ENCODE measurements around the gene FBRS.
"Not testable (repeated sequence)": the region's sequence is repeated elsewhere in the genome, so short reads cannot be mapped to it uniquely, and the experiment has no call there.

Gene FBRS

GRCh38 chr16:30657866-30658730 is at the start of gene FBRS:
Gene FBRS, plus strand, starts transcription at chr16:30658431. Its CDS starts 1,088 bp downstream, at chr16:30659519.
- in situ Hi-C loops (cut with HindIII; ENCODE audit: low sequenced_read_pairs) = loop anchor here (10.0 kb wide), 1 partner anchor 143 kb away; no protein-coding TSS in a partner anchor

- in situ Hi-C loops (cut with HindIII; ENCODE audit: low sequenced_read_pairs) = no loop called here
Observed at GRCh38 chr16:30609002-30609925, 49.0 kb upstream of the FBRS start.

GRCh38 chr16:30609926-30610839 is 48.0 kb upstream of the FBRS start, which contains the start of gene ZNF689:
Gene ZNF689, minus strand, starts transcription at chr16:30610389. Its CDS starts 348 bp downstream, at chr16:30610041.
- in situ Hi-C loops (cut with HindIII; ENCODE audit: low sequenced_read_pairs) = no loop called here

GRCh38 chr16:30615358-30616091 is 42.7 kb upstream of the FBRS start:
- in situ Hi-C loops (cut with HindIII; ENCODE audit: low sequenced_read_pairs) = no loop called here

- in situ Hi-C loops (cut with HindIII; ENCODE audit: low sequenced_read_pairs) = no loop called here
Observed at GRCh38 chr16:30619202-30619601, 39.0 kb upstream of the FBRS start.

- in situ Hi-C loops (cut with HindIII; ENCODE audit: low sequenced_read_pairs) = no loop called here
Observed at GRCh38 chr16:30619638-30620037, 38.6 kb upstream of the FBRS start.

- in situ Hi-C loops (cut with HindIII; ENCODE audit: low sequenced_read_pairs) = no loop called here
Observed at GRCh38 chr16:30620169-30620568, 38.1 kb upstream of the FBRS start.

GRCh38 chr16:30621765-30622164 is 36.5 kb upstream of the FBRS start:
- in situ Hi-C loops (cut with HindIII; ENCODE audit: low sequenced_read_pairs) = no loop called here

- in situ Hi-C loops (cut with HindIII; ENCODE audit: low sequenced_read_pairs) = no loop called here
Observed at GRCh38 chr16:30622455-30623032, 35.7 kb upstream of the FBRS start.

- in situ Hi-C loops (cut with HindIII; ENCODE audit: low sequenced_read_pairs) = no loop called here
Observed at GRCh38 chr16:30623536-30624283, 34.5 kb upstream of the FBRS start.

- in situ Hi-C loops (cut with HindIII; ENCODE audit: low sequenced_read_pairs) = no loop called here
Observed at GRCh38 chr16:30626236-30626635, 32.0 kb upstream of the FBRS start.

- in situ Hi-C loops (cut with HindIII; ENCODE audit: low sequenced_read_pairs) = no loop called here
Observed at GRCh38 chr16:30628628-30629540, 29.3 kb upstream of the FBRS start.

GRCh38 chr16:30632454-30632853 is 25.8 kb upstream of the FBRS start:
- in situ Hi-C loops (cut with HindIII; ENCODE audit: low sequenced_read_pairs) = loop anchor here (5.0 kb wide), 1 partner anchor 60 kb away; no protein-coding TSS in a partner anchor

GRCh38 chr16:30633526-30633925 is 24.7 kb upstream of the FBRS start:
- in situ Hi-C loops (cut with HindIII; ENCODE audit: low sequenced_read_pairs) = loop anchor here (5.0 kb wide), 1 partner anchor 59 kb away; no protein-coding TSS in a partner anchor

- in situ Hi-C loops (cut with HindIII; ENCODE audit: low sequenced_read_pairs) = no loop called here
Observed at GRCh38 chr16:30636599-30636998, 21.6 kb upstream of the FBRS start.

- in situ Hi-C loops (cut with HindIII; ENCODE audit: low sequenced_read_pairs) = not testable (repeated sequence)
Observed at GRCh38 chr16:30637139-30637538, 21.1 kb upstream of the FBRS start.

- in situ Hi-C loops (cut with HindIII; ENCODE audit: low sequenced_read_pairs) = no loop called here
Observed at GRCh38 chr16:30637944-30638343, 20.3 kb upstream of the FBRS start.
